Muscle of leg (tissue), 11 donors: ENCODE data around the gene LURAP1L. TPM values are rescaled to one million over a fixed set of nuclear protein-coding genes. Genes with fewer than 3 reads are reported as not detected.

Experiments
- DNase-seq: peaks from one replicate; pipeline ENCODE4 v3.0.0; 2013
- H3K27ac ChIP-seq: one replicate; pipeline ENCODE4 v1.5.1; 2013; ENCODE audit warnings: mild to moderate bottlenecking, low read length, control low read depth
- H3K27me3 ChIP-seq: one replicate; pipeline ENCODE4 v1.6.1; 2013; ENCODE audit warnings: low read length; ENCODE audit not compliant: control insufficient read depth, insufficient read depth
- H3K36me3 ChIP-seq: one replicate; pipeline ENCODE4 v1.6.1; 2013; ENCODE audit warnings: low read length; ENCODE audit not compliant: control insufficient read depth, insufficient read depth
- H3K4me1 ChIP-seq: one replicate; pipeline ENCODE4 v1.6.1; 2013; ENCODE audit warnings: low read length; ENCODE audit not compliant: control insufficient read depth, insufficient read depth
- H3K4me3 ChIP-seq: one replicate; pipeline ENCODE4 v1.5.1; 2013; ENCODE audit warnings: low read length, control low read depth
- H3K9me3 ChIP-seq: replicated peaks from 2 replicates; pipeline ENCODE4 v1.6.1; 2013; ENCODE audit warnings: low read depth, low read length; ENCODE audit not compliant: control insufficient read depth
- WGBS: methylation state at CpG from one replicate; pipeline ENCODE4 v1.1.5; 2013; ENCODE audit warnings: missing lambda C conversion rate; ENCODE audit not compliant: insufficient coverage; 5-methylcytosine and 5-hydroxymethylcytosine counted together
- polyA plus RNA-seq, 8 donors: library from polyadenylated mRNA; unstranded; fragments of 120-200 nt; gene quantifications; one replicate each; pipeline versions ENCODE4 v1.2.1 to v1.2.3, GENCODE V29; 2013; ENCODE audit warnings: inconsistent platforms in 1 of 8, low replicate concordance in 1 of 8; ENCODE audit not compliant: insufficient read length in 8 of 8, insufficient read depth in 1 of 8
- total RNA-seq: library from RNA; stranded (reverse); fragments of 120-200 nt; gene quantifications from one replicate; pipeline ENCODE4 v1.2.4, GENCODE V29; 2013

LURAP1L gene
- total and polyA plus RNA-seq, 9 donors = 7.7 to 26.0 (median 12.8) TPM

DNA sequence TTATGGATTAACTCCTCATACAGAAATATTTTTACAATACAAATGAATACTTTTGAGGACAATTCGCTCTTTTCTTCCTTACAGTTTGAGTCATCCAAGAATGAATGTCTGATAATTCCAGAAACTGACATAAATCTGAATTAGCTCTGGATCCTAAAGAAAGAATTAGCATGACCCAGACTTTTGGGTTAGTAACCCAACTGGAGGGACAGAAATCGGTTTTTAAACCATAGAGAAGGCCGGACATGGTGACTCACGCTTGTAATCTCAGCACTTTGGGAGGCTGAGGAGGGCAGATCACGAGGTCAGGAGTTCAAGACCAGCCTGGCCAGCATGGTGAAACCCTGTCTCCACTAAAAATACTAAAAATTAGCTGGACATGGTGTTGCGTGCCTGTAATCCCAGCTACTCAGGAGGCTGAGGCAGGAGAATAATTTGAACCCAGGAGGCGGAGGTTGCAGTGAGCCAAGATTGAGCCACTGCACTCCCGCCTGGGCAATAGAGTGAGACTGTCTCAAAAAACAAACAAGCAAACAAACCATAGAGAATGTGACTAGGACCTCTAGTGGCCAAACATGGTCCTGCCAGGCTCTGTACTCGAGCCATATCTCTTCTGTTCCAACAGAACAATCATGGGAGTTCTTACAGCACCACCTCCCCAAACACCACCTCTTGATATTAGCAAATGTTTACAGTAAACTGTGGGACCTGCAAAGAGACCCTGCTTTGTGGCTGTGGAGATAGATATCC is 44.8 kb downstream of the LURAP1L start:
- Histone ChIP-seq H3K27me3 (no peaks in the 10 kb centered on the region), H3K9me3 (no peaks in the 10 kb centered on the region), H3K36me3 (peaks cover 2% of the 10 kb centered on the region), H3K4me3 (no peak overlapping the region), H3K27ac (peak overlapping the region; percentile 33), H3K4me1 (no peaks in the 10 kb centered on the region)
- WGBS = 69% methylated on average over 5 of the region's 9 CpGs
- no peak for DNase-seq

DNA sequence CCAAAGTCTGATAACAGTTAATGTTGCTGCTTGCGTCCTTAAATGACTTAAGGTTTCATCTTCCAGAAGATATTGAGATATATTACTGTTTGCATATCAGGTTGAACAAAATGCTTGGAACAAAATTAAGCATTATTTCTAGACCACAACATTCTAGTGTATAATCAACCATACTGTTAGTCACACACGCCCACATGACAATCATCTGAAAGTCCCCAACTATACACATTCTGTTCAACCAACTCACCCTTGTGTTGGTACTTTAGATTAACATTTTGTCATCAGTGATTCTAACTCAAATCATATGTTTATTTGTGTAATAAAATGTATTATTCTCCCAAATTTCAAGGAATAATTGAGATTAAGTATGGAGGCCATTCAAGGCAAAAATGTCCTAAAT is 47.3 kb downstream of the LURAP1L start:
- no peaks in the 10 kb centered on the region for H3K27me3 ChIP-seq
- H3K36me3 ChIP-seq = peaks cover 5% of the 10 kb centered on the region
- no peak overlapping the region for H3K27ac ChIP-seq
- WGBS = no CpG with 5 or more reads among the region's 2 CpGs
- no peaks in the 10 kb centered on the region for H3K4me1 ChIP-seq
- no peak overlapping the region for H3K4me3 ChIP-seq
- H3K9me3 ChIP-seq = no peaks in the 10 kb centered on the region
- no peak for DNase-seq

DNA sequence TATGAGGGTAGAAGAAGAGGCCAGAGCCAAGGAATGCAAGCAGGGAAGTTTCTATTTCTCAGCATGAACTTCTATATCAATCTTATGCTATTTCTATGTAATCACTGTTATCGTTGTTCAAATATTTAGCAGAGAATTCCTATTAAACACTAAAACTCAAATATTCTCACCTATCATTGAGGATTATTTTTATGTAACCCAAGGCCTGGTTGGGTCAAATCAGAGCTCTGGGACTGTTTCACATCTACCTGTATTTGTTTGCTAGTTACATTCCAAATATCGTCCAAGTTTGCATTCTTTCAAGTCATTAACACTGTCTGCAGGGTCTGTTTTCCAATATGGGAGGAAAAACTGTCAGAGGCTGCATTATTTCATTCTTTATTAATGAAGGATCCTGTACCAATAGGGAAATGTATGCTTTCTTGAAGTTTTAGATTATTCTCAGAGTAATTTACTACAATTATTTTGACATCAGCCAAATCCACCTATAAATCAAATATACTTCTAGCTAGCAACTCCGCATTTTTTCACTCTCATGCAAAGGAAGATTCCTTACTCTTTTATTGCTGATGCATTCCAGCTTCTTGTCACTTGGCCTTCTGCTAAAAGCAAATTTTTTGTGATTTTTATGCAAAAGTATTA is 52.2 kb downstream of the LURAP1L start:
- peak; percentile 21 for DNase-seq
- Histone ChIP-seq H3K4me1 (no peaks in the 10 kb centered on the region), H3K27ac (no peak overlapping the region), H3K4me3 (no peak overlapping the region), H3K9me3 (no peaks in the 10 kb centered on the region), H3K27me3 (no peaks in the 10 kb centered on the region), H3K36me3 (peaks cover 3% of the 10 kb centered on the region)
- no CpG with 5 or more reads among the region's 3 CpGs for WGBS

DNA sequence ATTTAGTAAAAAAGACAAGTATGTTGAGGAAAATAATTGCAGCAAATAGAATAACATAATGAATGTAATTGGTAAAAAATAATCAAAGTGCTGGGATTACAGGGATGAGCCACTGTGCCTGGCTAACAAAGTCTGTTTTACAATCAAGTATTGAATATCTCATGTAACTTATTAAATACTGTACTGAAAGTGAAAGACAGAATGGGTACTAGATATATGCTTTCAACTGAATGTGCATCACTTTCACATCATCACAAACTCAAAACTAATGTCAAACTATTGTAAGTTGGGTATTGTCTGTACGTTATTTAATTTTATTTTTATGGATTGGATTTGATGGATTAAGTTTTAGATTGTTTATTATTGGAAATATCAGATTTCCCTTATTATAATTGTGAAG is 58.9 kb downstream of the LURAP1L start:
- H3K27me3 ChIP-seq = no peaks in the 10 kb centered on the region
- H3K36me3 ChIP-seq = no peaks in the 10 kb centered on the region
- H3K27ac ChIP-seq = no peak overlapping the region
- no peaks in the 10 kb centered on the region for H3K4me1 ChIP-seq
- no CpG with 5 or more reads among the region's 1 CpG for WGBS
- DNase-seq = no peak
- peaks cover 6% of the 10 kb centered on the region for H3K9me3 ChIP-seq
- no peak overlapping the region for H3K4me3 ChIP-seq

DNA sequence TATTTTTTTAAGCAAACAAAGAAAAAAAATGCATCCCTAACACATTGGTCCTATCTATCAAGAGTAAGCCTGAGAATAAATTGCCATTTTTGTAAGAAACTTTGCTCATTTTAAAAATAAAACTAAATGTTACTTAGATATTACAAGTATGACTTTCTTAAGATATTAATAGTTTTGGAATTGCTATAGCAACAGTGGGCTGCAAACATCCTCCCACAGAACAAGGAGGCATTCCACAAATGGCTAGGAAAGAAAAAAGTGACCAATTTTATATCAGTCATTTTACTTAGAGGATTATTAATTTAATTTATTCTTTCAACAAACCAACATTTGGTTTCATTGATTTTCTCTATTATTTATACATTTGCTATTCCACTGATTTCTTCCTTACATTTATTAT is 63.7 kb downstream of the LURAP1L start:
- Histone ChIP-seq H3K27me3 (no peaks in the 10 kb centered on the region), H3K4me3 (no peak overlapping the region), H3K9me3 (peaks cover 6% of the 10 kb centered on the region), H3K27ac (no peak overlapping the region), H3K4me1 (no peaks in the 10 kb centered on the region), H3K36me3 (no peaks in the 10 kb centered on the region)
- peak; percentile 72 for DNase-seq

DNA sequence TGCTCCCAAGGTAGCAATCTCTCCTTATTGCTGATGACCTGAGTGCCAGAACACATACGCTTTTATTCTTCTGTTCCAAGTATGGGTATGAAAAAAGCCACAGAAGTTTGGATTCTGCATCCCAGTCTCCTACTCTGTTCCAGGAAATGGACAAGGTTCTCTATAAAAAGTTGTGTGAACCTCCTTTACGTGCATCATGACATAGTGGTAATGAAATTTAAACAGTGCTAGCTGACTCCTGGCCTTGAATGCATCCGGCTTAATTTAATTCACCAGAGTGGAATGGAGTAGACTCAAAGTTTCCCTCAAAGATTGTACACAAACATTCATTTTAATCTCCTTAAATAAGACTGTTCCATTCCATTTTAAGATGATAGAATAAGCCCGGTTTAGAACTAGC is 68.9 kb downstream of the LURAP1L start:
- H3K9me3 ChIP-seq = no peaks in the 10 kb centered on the region
- H3K4me1 ChIP-seq = no peaks in the 10 kb centered on the region
- no peak overlapping the region for H3K27ac ChIP-seq
- DNase-seq = peak; percentile 63
- no peaks in the 10 kb centered on the region for H3K27me3 ChIP-seq
- H3K4me3 ChIP-seq = no peak overlapping the region
- no CpG with 5 or more reads among the region's 4 CpGs for WGBS
- H3K36me3 ChIP-seq = no peaks in the 10 kb centered on the region

DNA sequence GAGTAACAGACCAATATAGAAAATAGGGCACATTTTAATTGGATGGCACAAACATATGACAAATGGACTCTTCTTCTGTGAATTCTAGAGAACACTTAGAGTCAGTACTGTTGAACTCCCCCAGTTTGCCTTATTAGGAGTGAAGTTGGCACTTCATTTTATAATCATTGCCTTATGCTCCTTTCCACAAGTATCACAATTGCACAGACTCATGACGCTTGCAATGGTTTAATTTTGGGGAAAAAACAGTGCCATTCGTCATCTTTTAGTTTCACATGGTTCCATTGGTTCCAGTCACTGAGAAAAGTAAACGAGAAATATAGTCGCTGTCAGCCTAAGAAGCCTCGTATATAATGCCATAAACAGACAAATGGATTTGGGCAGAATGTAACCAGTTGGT is 71.2 kb downstream of the LURAP1L start:
- H3K4me1 ChIP-seq = no peaks in the 10 kb centered on the region
- peak overlapping the region; percentile 3 for H3K27ac ChIP-seq
- DNase-seq = peak; percentile 37
- H3K27me3 ChIP-seq = no peaks in the 10 kb centered on the region
- H3K9me3 ChIP-seq = no peaks in the 10 kb centered on the region
- no CpG with 5 or more reads among the region's 5 CpGs for WGBS
- no peak overlapping the region for H3K4me3 ChIP-seq
- no peaks in the 10 kb centered on the region for H3K36me3 ChIP-seq

DNA sequence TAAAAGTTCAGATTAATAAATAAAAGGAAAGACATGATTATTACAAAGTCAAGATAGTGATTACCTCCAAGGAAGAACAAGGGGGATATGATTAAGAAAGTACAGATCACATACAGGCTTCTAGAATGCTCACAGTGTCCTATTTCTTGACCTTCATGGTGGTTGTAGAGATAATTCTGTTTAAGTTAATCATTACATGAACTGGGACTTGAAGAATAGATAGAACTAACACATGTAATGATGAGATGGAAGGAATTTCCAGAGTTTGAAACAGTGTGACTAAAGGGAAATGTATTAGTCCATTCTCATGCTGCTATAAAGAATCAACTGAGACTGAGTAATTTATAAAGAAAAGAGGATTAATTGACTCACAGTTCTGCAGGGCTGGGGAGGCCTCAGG is 72.7 kb downstream of the LURAP1L start:
- no peaks in the 10 kb centered on the region for H3K9me3 ChIP-seq
- DNase-seq = no peak
- no peak overlapping the region for H3K27ac ChIP-seq
- H3K4me1 ChIP-seq = no peaks in the 10 kb centered on the region
- H3K4me3 ChIP-seq = no peak overlapping the region
- H3K27me3 ChIP-seq = no peaks in the 10 kb centered on the region
- H3K36me3 ChIP-seq = no peaks in the 10 kb centered on the region

DNA sequence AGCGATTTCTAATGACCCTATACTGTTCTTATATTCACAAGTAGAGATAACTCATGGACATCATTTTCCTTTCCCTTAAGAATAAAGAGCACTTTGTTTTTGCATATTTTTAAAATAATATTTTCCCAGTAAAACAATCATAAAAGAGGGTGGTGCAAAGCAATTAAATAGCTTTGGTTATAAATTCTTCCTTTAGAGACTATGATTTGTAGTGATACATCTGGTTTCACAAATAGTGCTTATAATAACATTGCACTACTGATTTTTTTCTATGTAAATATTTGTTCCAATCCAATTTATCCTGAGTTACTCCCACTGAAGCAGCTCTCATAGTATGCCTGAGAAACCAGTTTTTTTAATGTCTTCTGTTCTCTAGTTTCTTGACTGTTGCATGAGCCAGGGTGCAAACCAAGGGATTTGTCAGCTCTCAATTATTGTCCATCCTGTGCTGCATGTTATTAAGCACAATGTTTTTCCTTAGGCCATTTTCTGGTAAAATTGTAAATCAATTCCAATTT is 74.7 kb downstream of the LURAP1L start:
- H3K9me3 ChIP-seq = no peaks in the 10 kb centered on the region
- peak; percentile 38 for DNase-seq
- no peaks in the 10 kb centered on the region for H3K27me3 ChIP-seq
- no peak overlapping the region for H3K27ac ChIP-seq
- no peak overlapping the region for H3K4me3 ChIP-seq
- no peaks in the 10 kb centered on the region for H3K36me3 ChIP-seq
- WGBS = no CpG with 5 or more reads among the region's 1 CpG
- no peaks in the 10 kb centered on the region for H3K4me1 ChIP-seq

DNA sequence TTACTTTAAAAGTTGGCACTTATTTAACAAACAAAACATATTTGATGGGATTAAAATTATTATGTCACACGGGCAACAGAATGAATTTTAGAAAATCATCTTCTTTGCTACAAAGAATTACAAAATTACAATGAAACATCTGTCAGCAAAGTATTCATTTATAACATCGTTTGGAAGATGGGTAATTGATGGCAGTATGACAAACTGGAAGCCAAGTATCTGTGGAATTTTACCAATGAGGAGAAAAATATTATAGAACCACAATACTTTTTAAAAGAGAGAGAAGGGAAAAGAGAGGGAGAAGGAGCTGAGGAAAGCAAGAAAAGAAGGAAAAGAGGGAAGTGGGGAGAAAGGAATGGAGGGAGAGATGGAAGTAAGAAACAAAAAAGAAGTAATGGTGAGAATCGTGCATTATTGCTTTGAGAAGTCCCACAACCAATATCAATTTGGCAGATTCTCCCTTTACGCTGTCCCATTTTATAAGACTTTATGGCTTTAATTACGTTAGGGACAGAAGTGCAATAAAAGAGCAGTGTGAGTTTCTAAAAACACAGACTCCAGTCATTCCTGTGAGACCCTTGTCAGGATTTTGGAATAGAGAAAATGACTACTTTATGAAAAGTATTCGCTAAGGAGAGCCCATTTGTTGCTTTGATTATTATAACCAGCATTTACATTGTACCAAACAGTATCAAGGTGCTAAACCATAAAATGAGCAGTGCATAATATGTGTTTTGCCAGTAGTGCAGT is 76.7 kb downstream of the LURAP1L start:
- Histone ChIP-seq H3K27ac (no peak overlapping the region), H3K4me1 (no peaks in the 10 kb centered on the region), H3K9me3 (no peaks in the 10 kb centered on the region), H3K36me3 (no peaks in the 10 kb centered on the region), H3K4me3 (no peak overlapping the region), H3K27me3 (no peaks in the 10 kb centered on the region)
- WGBS = 100% methylated on average over 1 of the region's 6 CpGs
- DNase-seq = no peak
